IMR-90 (cell line): ENCODE results near the gene ACRBP. TPM values are rescaled to one million over a fixed set of nuclear protein-coding genes. Genes with fewer than 3 reads are reported as not detected.
A peak's percentile ranks its signal among the peaks of the same experiment; 100 is the strongest.

Source experiments
- ATAC-seq: fragments of 200-7000 bp; cut with Tn5 transposase; 2 replicates; pipeline ENCODE4 v1.9.1; 2020; ENCODE audit warnings: low read depth, mild to moderate bottlenecking, moderate library complexity
- BruUV-seq: library from RNA; stranded (reverse); fragments of 400-500 nt; replicated peaks from 2 replicates; lab custom pipeline; 2021; lab: Mats Ljungman, UMichigan
- CTCF ChIA-PET: fragments of 300-600 bp; formaldehyde crosslinking; extraction: SDS; loops from one replicate; lab custom pipeline; 2021; ENCODE audit warnings: antibody characterized with exemption; lab: Yijun Ruan, JAX
- POLR2A ChIA-PET: fragments of 300-600 bp; sonication (Branson Sonifier 250); formaldehyde crosslinking; loops from one replicate; lab custom pipeline; 2022; ENCODE audit warnings: antibody characterized with exemption; ENCODE audit not compliant: unreplicated experiment; lab: Charles Lee
- DNase-seq: peaks from one replicate; pipeline ENCODE4 v3.0.0; 2013
- H2AFZ ChIP-seq: replicated peaks from 2 replicates; pipeline ENCODE3; 2013; ENCODE audit warnings: low read length, mild to moderate bottlenecking; ENCODE audit not compliant: poor library complexity
- H2AK5ac ChIP-seq: 2 replicates; pipeline ENCODE4 v1.6.1; 2013; ENCODE audit warnings: low read depth, low read length, inconsistent platforms
- H2AK9ac ChIP-seq: replicated peaks from 2 replicates; pipeline ENCODE3; 2013; ENCODE audit warnings: mild to moderate bottlenecking, low read depth, low read length, moderate library complexity; ENCODE audit not compliant: poor library complexity
- H2BK120ac ChIP-seq: 2 replicates; pipeline ENCODE4 v1.6.1; 2013; ENCODE audit warnings: low read depth, low read length, inconsistent platforms
- H2BK15ac ChIP-seq: 3 replicates; pipeline ENCODE4 v1.6.1; 2013; ENCODE audit warnings: low read depth, low read length, inconsistent platforms
- H2BK20ac ChIP-seq: 2 replicates; pipeline ENCODE4 v1.6.1; 2013; ENCODE audit warnings: low read depth, mild to moderate bottlenecking, inconsistent platforms, low read length, moderate library complexity
- H2BK5ac ChIP-seq: 2 replicates; pipeline ENCODE4 v1.6.1; 2013; ENCODE audit warnings: mild to moderate bottlenecking, low read depth, low read length, inconsistent platforms; ENCODE audit not compliant: poor library complexity, severe bottlenecking
- H3K14ac ChIP-seq: replicated peaks from 2 replicates; pipeline ENCODE4 v1.6.1; 2013; ENCODE audit warnings: low read depth, low read length, inconsistent platforms
- H3K18ac ChIP-seq: 2 replicates; pipeline ENCODE4 v1.6.1; 2013; ENCODE audit warnings: low read depth, low read length, control low read depth
- H3K23ac ChIP-seq: 2 replicates; pipeline ENCODE4 v1.6.1; 2013; ENCODE audit warnings: low read depth, low read length, inconsistent platforms
- H3K27ac ChIP-seq: 2 replicates; pipeline ENCODE4 v1.5.1; 2013; ENCODE audit warnings: mild to moderate bottlenecking, control low read depth, low read length; ENCODE audit not compliant: insufficient read depth
- H3K27me3 ChIP-seq: 2 replicates; pipeline ENCODE4 v1.6.1; 2013; ENCODE audit warnings: low read length; ENCODE audit not compliant: control insufficient read depth, insufficient read depth
- H3K36me3 ChIP-seq: 2 replicates; pipeline ENCODE4 v1.6.1; 2013; ENCODE audit warnings: low read length, mixed read lengths; ENCODE audit not compliant: control insufficient read depth, insufficient read depth
- H3K4ac ChIP-seq: 2 replicates; pipeline ENCODE4 v1.6.1; 2013; ENCODE audit warnings: low read depth, low read length, inconsistent platforms
- H3K4me1 ChIP-seq: 2 replicates; pipeline ENCODE4 v1.6.1; 2013; ENCODE audit warnings: low read length, mixed read lengths; ENCODE audit not compliant: control insufficient read depth, insufficient read depth
- H3K4me2 ChIP-seq: 2 replicates; pipeline ENCODE4 v1.6.1; 2013; ENCODE audit warnings: low read depth, mild to moderate bottlenecking, control low read depth, low read length, moderate library complexity
- H3K4me3 ChIP-seq: 2 replicates; pipeline ENCODE4 v1.5.1; 2013; ENCODE audit warnings: low read depth, mild to moderate bottlenecking, control low read depth, low read length, moderate library complexity; ENCODE audit not compliant: insufficient read depth
- H3K56ac ChIP-seq: 2 replicates; pipeline ENCODE4 v1.6.1; 2013; ENCODE audit warnings: low read length, inconsistent platforms; ENCODE audit not compliant: insufficient read depth; ENCODE audit errors: extremely low read depth
- H3K79me1 ChIP-seq, 2 experiments: 2 replicates each; pipeline ENCODE4 v1.6.1; 2013; ENCODE audit warnings: low read length in 2 of 2, inconsistent platforms in 1 of 2, low read depth in 1 of 2
- H3K9ac ChIP-seq: 2 replicates; pipeline ENCODE4 v1.6.1; 2013; ENCODE audit warnings: low read depth, low read length, control low read depth
- H3K9me1 ChIP-seq: 2 replicates; pipeline ENCODE4 v1.6.1; 2013; ENCODE audit warnings: low read length, inconsistent platforms; ENCODE audit not compliant: insufficient read depth
- H3K9me3 ChIP-seq: 2 replicates; pipeline ENCODE4 v1.6.1; 2013; ENCODE audit warnings: low read length; ENCODE audit not compliant: control insufficient read depth, insufficient read depth
- H4K20me1 ChIP-seq: 2 replicates; pipeline ENCODE4 v1.6.1; 2013; ENCODE audit warnings: low read length, inconsistent platforms; ENCODE audit not compliant: insufficient read depth
- H4K5ac ChIP-seq: 2 replicates; pipeline ENCODE4 v1.6.1; 2013; ENCODE audit warnings: mild to moderate bottlenecking, low read depth, low read length, control low read depth
- H4K8ac ChIP-seq, 2 experiments: 2 replicates each; pipeline ENCODE4 v1.6.1; 2013; ENCODE audit warnings: low read depth in 2 of 2, low read length in 2 of 2, control low read depth in 1 of 2, inconsistent platforms in 1 of 2
- H4K91ac ChIP-seq: 2 replicates; pipeline ENCODE4 v1.6.1; 2013; ENCODE audit warnings: low read depth, low read length, inconsistent platforms; ENCODE audit not compliant: insufficient read depth
- BHLHE40 ChIP-seq: fragments of 150-350 bp; IDR thresholded peaks from 2 replicates; pipeline ENCODE4 v1.6.1; 2016; ENCODE audit warnings: mild to moderate bottlenecking, low read depth, low read length
- CEBPB ChIP-seq: IDR thresholded peaks from 2 replicates; pipeline ENCODE4 v1.6.1; 2012; ENCODE audit warnings: low read depth, low read length, improper control_type of control experiment
- CHD1 ChIP-seq: IDR thresholded peaks from 2 replicates; pipeline ENCODE4 v1.6.1; 2012; ENCODE audit warnings: low read depth, low read length, improper control_type of control experiment
- MAFK ChIP-seq: IDR thresholded peaks from 2 replicates; pipeline ENCODE4 v1.6.1; 2012; ENCODE audit warnings: low read depth, low read length, improper control_type of control experiment
- MAZ ChIP-seq: IDR thresholded peaks from 2 replicates; pipeline ENCODE4 v1.6.1; 2012; ENCODE audit warnings: low read depth, mild to moderate bottlenecking, low read length, improper control_type of control experiment, moderate library complexity, borderline replicate concordance
- POLR2A ChIP-seq: IDR thresholded peaks from 2 replicates; pipeline ENCODE4 v1.6.1; 2012; ENCODE audit warnings: mild to moderate bottlenecking, low read depth, low read length
- RCOR1 ChIP-seq: IDR thresholded peaks from 2 replicates; pipeline ENCODE4 v1.6.1; 2012; ENCODE audit warnings: mild to moderate bottlenecking, low read length, improper control_type of control experiment; ENCODE audit not compliant: insufficient replicate concordance
- RFX5 ChIP-seq: IDR thresholded peaks from 2 replicates; pipeline ENCODE4 v1.8.0; 2012; ENCODE audit warnings: low read depth, mild to moderate bottlenecking, low read length, moderate library complexity
- SMC3 ChIP-seq: fragments of 150-350 bp; IDR thresholded peaks from 2 replicates; pipeline ENCODE4 v1.6.1; 2016; ENCODE audit warnings: low read depth, mild to moderate bottlenecking, antibody characterized with exemption, low read length, moderate library complexity
- WGBS, 2 experiments: methylation state at CpG; one replicate each; pipeline versions ENCODE4 v1.1.5 to v1.1.7; 2013; ENCODE audit warnings: missing lambda C conversion rate in 2 of 2; ENCODE audit not compliant: insufficient read length in 1 of 2; ENCODE audit errors: extremely low coverage in 2 of 2; 5-methylcytosine and 5-hydroxymethylcytosine counted together
- dilution Hi-C: fragments of 300-500 bp; cut with HindIII; formaldehyde crosslinking; loops from one replicate; pipeline ENCODE4 v1.14.3; 2018; ENCODE audit warnings: low sequenced_read_pairs; ENCODE audit not compliant: unreplicated experiment
- in situ Hi-C: fragments of 300-500 bp; cut with MboI; formaldehyde crosslinking; loops from 3 replicates; pipeline ENCODE4 v1.14.3; 2019; ENCODE audit warnings: low sequenced_read_pairs, inconsistent platforms, mixed read lengths
- intact Hi-C: fragments of 100-400 bp; cut with micrococcal nuclease; formaldehyde crosslinking; loops from 2 replicates; pipeline ENCODE4 v1.10.0; 2022
- polyA plus RNA-seq, 3 experiments: library from polyadenylated mRNA; depleted of rRNA; stranded (reverse); fragments of >200 nt; gene quantifications; 2 replicates each; pipeline ENCODE4 v1.2.3, GENCODE V29; 2012; ENCODE audit warnings: low replicate concordance in 1 of 3
- total RNA-seq: library from RNA; depleted of rRNA; stranded (reverse); fragments of >200 nt; gene quantifications from 2 replicates; pipeline ENCODE4 v1.2.3, GENCODE V29; 2012
- TF ChIP-seq, protein P1 (sequence below): fragments of 150-350 bp; IDR thresholded peaks from 2 replicates; pipeline ENCODE4 v1.6.1; 2017; ENCODE audit warnings: mild to moderate bottlenecking, antibody characterized with exemption, low read length, low read depth
- TF ChIP-seq, protein P2 (sequence below): fragments of 150-350 bp; IDR thresholded peaks from 2 replicates; pipeline ENCODE4 v1.6.1; 2016; ENCODE audit warnings: low read depth, mild to moderate bottlenecking, low read length, moderate library complexity, borderline replicate concordance
- TF ChIP-seq, protein P3 (sequence below): conservative IDR thresholded peaks from 2 replicates; pipeline ENCODE4 v1.5.1; 2012; ENCODE audit warnings: mild to moderate bottlenecking, low read depth, low read length, improper control_type of control experiment

The ACRBP gene
- total and polyA plus RNA-seq, 2 of the 4 experiments (the other 2 are of a cell fraction) = 0.38 TPM; not detected in 1

DNA sequence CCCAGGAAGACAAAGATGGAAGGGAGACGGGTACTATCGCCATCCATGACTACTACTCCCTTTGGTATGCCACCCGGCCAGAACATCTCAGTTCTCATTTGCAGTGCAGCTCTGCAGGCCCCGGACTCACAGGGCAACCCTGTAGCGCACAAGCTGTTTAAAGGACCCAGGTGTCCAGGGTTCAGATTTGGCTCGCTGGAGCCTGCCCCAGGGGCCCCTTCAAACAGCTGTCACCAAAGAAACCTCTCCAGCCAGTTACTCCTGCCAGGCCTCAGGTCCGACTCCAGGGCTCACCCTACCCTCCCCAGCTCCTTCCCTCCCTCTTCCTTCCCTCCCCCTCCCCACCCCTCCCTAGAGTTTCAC lies 34.6 kb downstream of the ACRBP start (continued):
- TF ChIP-seq, protein P1, sequence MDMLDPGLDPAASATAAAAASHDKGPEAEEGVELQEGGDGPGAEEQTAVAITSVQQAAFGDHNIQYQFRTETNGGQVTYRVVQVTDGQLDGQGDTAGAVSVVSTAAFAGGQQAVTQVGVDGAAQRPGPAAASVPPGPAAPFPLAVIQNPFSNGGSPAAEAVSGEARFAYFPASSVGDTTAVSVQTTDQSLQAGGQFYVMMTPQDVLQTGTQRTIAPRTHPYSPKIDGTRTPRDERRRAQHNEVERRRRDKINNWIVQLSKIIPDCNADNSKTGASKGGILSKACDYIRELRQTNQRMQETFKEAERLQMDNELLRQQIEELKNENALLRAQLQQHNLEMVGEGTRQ = no peak

DNA sequence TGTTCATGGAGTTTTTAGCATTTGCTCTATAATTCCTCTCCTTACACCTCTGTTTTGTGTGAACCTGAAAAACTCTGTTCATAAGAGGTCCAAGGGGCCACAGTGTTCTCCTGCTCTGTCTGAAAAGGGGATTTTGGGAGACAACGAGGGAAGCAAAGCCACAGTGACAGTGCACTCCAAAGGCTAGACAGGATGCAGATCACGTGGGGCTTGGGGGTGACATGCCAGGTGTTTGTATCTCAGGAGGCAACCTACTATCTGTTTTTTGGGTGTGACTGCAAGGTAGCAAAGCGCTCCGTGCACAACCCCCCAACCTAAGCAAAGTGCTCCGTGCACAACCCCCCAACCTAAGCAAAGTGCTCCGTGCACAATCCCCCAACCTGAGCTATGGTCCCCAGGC lies 35.0 kb downstream of the ACRBP start:
- H3K9ac ChIP-seq = peak overlapping the region; percentile 46; the same call in 1 of the 2 replicates
- H3K56ac ChIP-seq = no peak overlapping the region
- peak overlapping the region; percentile 99 for H4K91ac ChIP-seq
- intact Hi-C loops (loop anchor here (10.0 kb wide), 1 partner anchor 153 kb away; the partner anchor contains the start of gene PTMS), in situ Hi-C loops (loop anchor here (10.0 kb wide), 1 partner anchor 213 kb away; the partner anchor contains the start of genes GPR162 and P3H3), dilution Hi-C loops (no loop called here)
- H3K14ac ChIP-seq = peak overlapping the region; percentile 100
- H3K27me3 ChIP-seq = no peaks in the 10 kb centered on the region
- H3K9me3 ChIP-seq = no peaks in the 10 kb centered on the region
- H2BK15ac ChIP-seq = peak overlapping the region; percentile 100; the same call in 1 of the 3 replicates
- DNase-seq (no peak), ATAC-seq (no peak)
- no peaks in the 10 kb centered on the region for H3K36me3 ChIP-seq
- WGBS, 2 experiments = 88% methylated on average over 4 of the region's 6 CpGs; no CpG with 5 or more reads in 1 of the 2 experiments
- peak overlapping the region; percentile 71 for H3K18ac ChIP-seq
- H2AK9ac ChIP-seq = peak overlapping the region; percentile 100
- H2AFZ ChIP-seq = peak overlapping the region; percentile 96
- no peaks in the 10 kb centered on the region for H4K20me1 ChIP-seq
- H3K4ac ChIP-seq = peak overlapping the region; percentile 99
- H3K4me3 ChIP-seq = no peak overlapping the region
- CTCF ChIA-PET = interaction anchor here (0.6 to 0.7 kb wide), 2 partner anchors 52 to 77 kb away, joined by 3 read pairs; partner anchors contain the start of gene ZNF384
- peak overlapping the region; percentile 100 for H2AK5ac ChIP-seq
- H3K27ac ChIP-seq = peak overlapping the region; percentile 93
- peaks cover 23% of the 10 kb centered on the region for H3K4me1 ChIP-seq
- peak overlapping the region; percentile 98 for H2BK120ac ChIP-seq
- peak overlapping the region; percentile 97 for H2BK5ac ChIP-seq
- peak overlapping the region; percentile 86 for H4K5ac ChIP-seq
- BruUV-seq = no TSS peak
- POLR2A ChIA-PET = interaction anchor here (0.5 to 0.6 kb wide), 3 partner anchors 12 to 153 kb away, joined by 3 read pairs; no protein-coding TSS in a partner anchor
- peak overlapping the region; percentile 99 to 100 for H4K8ac ChIP-seq
- H2BK20ac ChIP-seq = peak overlapping the region; percentile 77
- peaks cover 0 to 7% of the 10 kb centered on the region in 2 experiments; a peak in 1 of 4 replicates for H3K79me1 ChIP-seq
- no peak overlapping the region for H3K4me2 ChIP-seq
- peaks cover 27% of the 10 kb centered on the region for H3K9me1 ChIP-seq
- peak overlapping the region; percentile 48; the same call in 1 of the 2 replicates for H3K23ac ChIP-seq
- TF ChIP-seq, protein P2, sequence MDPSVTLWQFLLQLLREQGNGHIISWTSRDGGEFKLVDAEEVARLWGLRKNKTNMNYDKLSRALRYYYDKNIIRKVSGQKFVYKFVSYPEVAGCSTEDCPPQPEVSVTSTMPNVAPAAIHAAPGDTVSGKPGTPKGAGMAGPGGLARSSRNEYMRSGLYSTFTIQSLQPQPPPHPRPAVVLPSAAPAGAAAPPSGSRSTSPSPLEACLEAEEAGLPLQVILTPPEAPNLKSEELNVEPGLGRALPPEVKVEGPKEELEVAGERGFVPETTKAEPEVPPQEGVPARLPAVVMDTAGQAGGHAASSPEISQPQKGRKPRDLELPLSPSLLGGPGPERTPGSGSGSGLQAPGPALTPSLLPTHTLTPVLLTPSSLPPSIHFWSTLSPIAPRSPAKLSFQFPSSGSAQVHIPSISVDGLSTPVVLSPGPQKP = no peak
- TF ChIP-seq BHLHE40 = no peak
- TF ChIP-seq SMC3 = no peak
- no peak for TF ChIP-seq CHD1
- TF ChIP-seq POLR2A = no peak
- TF ChIP-seq RCOR1 = no peak
- no peak for TF ChIP-seq MAFK
- TF ChIP-seq, protein P3, sequence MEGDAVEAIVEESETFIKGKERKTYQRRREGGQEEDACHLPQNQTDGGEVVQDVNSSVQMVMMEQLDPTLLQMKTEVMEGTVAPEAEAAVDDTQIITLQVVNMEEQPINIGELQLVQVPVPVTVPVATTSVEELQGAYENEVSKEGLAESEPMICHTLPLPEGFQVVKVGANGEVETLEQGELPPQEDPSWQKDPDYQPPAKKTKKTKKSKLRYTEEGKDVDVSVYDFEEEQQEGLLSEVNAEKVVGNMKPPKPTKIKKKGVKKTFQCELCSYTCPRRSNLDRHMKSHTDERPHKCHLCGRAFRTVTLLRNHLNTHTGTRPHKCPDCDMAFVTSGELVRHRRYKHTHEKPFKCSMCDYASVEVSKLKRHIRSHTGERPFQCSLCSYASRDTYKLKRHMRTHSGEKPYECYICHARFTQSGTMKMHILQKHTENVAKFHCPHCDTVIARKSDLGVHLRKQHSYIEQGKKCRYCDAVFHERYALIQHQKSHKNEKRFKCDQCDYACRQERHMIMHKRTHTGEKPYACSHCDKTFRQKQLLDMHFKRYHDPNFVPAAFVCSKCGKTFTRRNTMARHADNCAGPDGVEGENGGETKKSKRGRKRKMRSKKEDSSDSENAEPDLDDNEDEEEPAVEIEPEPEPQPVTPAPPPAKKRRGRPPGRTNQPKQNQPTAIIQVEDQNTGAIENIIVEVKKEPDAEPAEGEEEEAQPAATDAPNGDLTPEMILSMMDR = no peak
- no peak for TF ChIP-seq MAZ
- TF ChIP-seq CEBPB = no peak
- TF ChIP-seq RFX5 = no peak
